Measurements from ENCODE around the gene TOM1L2.

The TOM1L2 gene

DNA sequence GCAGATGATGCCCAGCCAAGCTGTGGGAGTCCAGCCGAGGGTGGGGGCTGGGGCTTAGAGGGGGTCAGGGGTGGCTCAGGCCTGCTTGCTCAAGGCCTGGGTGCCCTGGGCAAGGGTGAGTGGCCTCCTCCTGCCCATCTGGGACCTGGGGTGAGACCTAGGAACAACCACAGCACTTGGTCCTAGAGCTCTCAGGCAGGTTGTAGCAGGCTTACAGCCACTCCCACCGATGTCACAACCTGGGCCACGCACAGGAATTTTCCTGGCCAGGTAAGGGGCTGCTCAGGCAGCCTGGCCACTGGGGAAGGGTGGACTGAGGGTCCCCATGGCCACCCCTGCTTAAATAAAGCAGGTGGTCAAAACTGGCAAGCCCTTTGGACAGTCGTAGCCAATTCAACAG lies 129.1 kb downstream of the TOM1L2 start:
- TF ChIP-seq, protein P1, sequence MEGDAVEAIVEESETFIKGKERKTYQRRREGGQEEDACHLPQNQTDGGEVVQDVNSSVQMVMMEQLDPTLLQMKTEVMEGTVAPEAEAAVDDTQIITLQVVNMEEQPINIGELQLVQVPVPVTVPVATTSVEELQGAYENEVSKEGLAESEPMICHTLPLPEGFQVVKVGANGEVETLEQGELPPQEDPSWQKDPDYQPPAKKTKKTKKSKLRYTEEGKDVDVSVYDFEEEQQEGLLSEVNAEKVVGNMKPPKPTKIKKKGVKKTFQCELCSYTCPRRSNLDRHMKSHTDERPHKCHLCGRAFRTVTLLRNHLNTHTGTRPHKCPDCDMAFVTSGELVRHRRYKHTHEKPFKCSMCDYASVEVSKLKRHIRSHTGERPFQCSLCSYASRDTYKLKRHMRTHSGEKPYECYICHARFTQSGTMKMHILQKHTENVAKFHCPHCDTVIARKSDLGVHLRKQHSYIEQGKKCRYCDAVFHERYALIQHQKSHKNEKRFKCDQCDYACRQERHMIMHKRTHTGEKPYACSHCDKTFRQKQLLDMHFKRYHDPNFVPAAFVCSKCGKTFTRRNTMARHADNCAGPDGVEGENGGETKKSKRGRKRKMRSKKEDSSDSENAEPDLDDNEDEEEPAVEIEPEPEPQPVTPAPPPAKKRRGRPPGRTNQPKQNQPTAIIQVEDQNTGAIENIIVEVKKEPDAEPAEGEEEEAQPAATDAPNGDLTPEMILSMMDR (IDR thresholded peaks at IDR 0.05; ENCODE audit: low read depth, low read length) = no peak
- Histone ChIP-seq H3K4me1 (peaks cover 19% of the 10 kb centered on the region), H3K4me3 (ENCODE audit: low read depth, low read length) (no peak overlapping the region), H3K9me3 (no peaks in the 10 kb centered on the region), H3K27me3 (no peaks in the 10 kb centered on the region), H3K36me3 (no peaks in the 10 kb centered on the region)
- DNase-seq = no peak

DNA sequence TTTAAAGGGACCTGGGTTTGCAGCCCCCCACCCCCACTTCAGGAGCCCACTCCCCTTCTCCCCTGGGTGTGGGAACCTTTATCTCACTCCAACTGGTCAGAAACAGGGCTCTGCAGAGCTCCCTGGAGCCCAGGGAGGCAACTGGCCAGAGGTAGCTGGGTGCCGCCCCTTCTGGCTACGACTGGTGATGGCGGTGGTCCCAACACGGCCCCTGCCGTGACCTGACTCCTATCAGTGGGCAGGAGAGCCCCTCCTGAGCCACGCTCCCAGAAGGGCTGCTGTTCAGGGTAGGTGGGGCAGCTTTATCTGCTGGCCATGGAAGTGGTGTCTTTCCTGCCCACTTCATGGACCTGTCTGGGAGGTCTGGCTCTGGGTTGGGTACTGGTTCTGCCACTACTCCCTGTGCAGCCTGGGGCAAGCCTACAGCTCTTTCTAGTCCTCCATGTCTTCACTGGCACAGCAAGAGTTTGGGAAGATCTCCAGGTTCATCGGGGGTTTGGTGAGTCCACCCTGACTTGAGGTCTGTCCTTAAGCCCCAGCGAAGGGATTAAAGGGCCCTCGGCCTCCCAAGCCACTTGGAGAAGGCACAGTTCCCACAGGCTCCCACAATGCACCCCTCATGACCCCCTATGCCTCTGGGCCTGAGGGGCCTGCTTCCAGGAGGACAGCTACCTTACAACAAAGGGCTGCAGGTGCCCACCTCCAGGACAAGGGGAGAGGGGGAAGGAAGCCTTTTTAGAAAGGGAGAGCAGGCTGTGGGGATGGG lies 129.9 kb downstream of the TOM1L2 start:
- no peaks in the 10 kb centered on the region for H3K9me3 ChIP-seq
- TF ChIP-seq, protein P1 (IDR thresholded peaks at IDR 0.05; ENCODE audit: low read depth, low read length) = no peak
- no peak for DNase-seq
- H3K36me3 ChIP-seq = no peaks in the 10 kb centered on the region
- H3K27me3 ChIP-seq = no peaks in the 10 kb centered on the region
- H3K4me1 ChIP-seq = peaks cover 27% of the 10 kb centered on the region
- no peak overlapping the region for H3K4me3 ChIP-seq (ENCODE audit: low read depth, low read length)

DNA sequence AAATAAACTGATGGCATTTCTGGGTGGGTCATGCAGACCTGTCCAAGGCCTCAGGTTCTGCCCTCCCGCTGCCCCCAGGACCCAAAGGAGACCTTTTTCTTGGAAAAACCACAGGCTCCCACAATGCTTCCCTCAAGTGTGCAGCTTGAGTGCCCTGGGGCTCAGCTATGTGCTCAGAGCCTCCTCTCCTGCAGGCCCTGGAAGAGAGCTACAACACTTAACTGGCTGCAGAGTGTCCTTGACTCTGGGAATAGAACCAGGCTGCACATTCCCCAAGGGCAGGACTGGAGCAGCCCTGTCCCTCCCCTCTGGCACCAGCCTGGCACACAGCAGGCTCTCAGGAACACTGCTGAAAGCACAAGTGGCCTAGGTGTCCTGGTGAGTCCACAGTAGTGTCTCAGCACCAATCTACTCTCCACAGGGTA lies 130.6 kb downstream of the TOM1L2 start:
- no peak overlapping the region for H3K4me3 ChIP-seq (ENCODE audit: low read depth, low read length)
- DNase-seq = no peak
- TF ChIP-seq, protein P1 (IDR thresholded peaks at IDR 0.05; ENCODE audit: low read depth, low read length) = no peak
- no peaks in the 10 kb centered on the region for H3K9me3 ChIP-seq
- peaks cover 29% of the 10 kb centered on the region for H3K4me1 ChIP-seq
- peaks cover 1% of the 10 kb centered on the region; the same call in 1 of the 2 replicates for H3K36me3 ChIP-seq
- H3K27me3 ChIP-seq = no peaks in the 10 kb centered on the region

DNA sequence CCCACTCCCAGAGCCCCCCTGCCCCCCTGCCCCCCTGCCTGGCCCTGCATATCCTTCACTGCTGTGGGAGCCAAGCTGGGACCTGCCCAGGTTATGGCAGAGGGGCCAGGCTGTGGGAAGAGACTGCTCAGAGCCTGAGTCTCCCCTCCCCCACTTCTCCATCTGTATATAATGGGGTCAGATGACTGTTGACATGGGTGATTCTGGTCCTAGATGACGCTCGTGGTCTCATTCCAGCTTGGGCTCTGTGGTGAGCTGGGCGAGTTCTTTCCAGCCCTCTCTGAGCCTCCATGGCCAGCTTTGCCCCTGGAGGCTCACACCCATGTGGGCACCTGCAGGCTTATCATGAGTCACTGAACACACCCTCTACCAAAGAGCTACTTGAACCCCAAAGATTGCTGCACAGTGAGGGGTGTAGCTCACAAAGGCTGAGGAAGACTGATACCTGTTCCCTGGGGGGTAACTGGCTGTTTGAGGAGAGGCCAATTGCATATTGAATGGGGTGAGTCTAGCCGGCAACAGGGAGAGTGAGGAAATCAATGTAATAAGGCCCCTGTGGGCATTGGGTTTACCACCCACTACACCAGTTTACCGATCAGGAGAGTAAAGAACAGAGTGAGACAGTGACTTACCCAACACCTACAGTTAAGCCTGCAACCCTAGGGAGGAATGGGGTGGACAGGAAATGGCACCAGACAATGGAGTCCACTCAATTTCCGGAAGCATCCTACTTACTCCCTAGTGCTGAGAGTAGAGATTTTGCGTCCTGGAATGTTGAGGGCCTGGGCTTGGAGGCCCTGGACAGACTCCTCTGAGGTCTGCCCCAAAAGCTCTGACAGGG lies 131.2 kb downstream of the TOM1L2 start:
- TF ChIP-seq, protein P1 (IDR thresholded peaks at IDR 0.05; ENCODE audit: low read depth, low read length) = no peak
- Histone ChIP-seq H3K36me3 (peaks cover 5% of the 10 kb centered on the region; the same call in 1 of the 2 replicates), H3K27me3 (no peaks in the 10 kb centered on the region), H3K4me3 (ENCODE audit: low read depth, low read length) (no peak overlapping the region), H3K9me3 (no peaks in the 10 kb centered on the region), H3K4me1 (peaks cover 29% of the 10 kb centered on the region)
- no peak for DNase-seq

DNA sequence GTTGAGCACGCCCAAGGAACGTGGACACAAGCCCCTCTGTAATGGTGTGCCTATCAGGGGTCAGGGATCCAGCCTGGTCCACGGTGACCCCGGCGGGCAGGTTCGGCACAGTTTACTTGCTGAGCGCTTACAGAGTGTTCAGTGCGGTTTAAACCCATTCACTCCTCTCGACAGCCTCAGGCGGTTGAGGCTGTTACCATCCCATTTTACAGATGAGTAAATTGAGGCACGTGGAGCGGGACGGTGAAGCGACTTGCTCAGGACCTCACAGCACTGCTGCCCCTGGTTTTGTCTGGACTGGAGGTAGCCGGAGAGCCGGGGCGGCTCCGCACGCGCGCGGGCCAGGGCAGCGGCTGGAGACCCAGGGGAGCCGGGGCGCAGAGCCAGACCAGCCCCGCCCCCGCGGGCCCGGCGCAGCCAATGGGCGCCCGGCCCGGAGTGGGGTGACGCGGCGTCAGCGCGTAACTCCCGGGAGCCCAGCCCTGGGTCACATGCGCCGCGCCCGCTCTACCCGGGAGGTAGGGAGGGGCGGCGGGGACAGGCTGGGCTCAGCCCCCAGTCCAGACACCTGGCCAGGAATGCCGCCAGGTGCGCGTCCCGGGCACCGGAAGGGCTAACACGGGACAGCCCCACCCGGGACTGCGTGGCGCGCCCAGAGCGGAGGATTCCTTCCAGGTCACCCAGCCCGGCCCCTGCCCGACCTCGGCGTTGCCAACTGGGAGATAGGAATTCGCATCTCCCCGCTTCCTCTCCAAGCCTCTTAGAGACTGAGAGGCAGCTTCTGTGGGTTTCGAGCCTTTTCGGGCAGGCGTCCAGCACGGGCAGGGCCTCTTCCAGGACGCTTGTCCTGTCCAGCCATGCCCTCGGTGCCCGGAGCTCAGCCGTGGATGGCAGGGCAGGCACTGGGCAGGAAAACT lies 132.2 kb downstream of the TOM1L2 start:
- Histone ChIP-seq H3K4me3 (ENCODE audit: low read depth, low read length) (peak overlapping the region; percentile 39), H3K27me3 (no peaks in the 10 kb centered on the region), H3K36me3 (peaks cover 9% of the 10 kb centered on the region), H3K9me3 (no peaks in the 10 kb centered on the region), H3K4me1 (peaks cover 36% of the 10 kb centered on the region)
- peak; percentile 77 for DNase-seq
- TF ChIP-seq, protein P1 (IDR thresholded peaks at IDR 0.05; ENCODE audit: low read depth, low read length) = no peak
